NCI-H82 treated with DMSO at 0.1 percent for 48 hours (cell line): Measurements from ENCODE around the gene SEL1L.
"Not testable (repeated sequence)": the region's sequence is repeated elsewhere in the genome, so short reads cannot be mapped to it uniquely, and the experiment has no call there.

Experiments used
- DNase-seq: peaks from one replicate; lab custom pipeline; 2025; ENCODE audit not compliant: unreplicated experiment; lab: John Stamatoyannopoulos, UW

The SEL1L gene

DNA sequence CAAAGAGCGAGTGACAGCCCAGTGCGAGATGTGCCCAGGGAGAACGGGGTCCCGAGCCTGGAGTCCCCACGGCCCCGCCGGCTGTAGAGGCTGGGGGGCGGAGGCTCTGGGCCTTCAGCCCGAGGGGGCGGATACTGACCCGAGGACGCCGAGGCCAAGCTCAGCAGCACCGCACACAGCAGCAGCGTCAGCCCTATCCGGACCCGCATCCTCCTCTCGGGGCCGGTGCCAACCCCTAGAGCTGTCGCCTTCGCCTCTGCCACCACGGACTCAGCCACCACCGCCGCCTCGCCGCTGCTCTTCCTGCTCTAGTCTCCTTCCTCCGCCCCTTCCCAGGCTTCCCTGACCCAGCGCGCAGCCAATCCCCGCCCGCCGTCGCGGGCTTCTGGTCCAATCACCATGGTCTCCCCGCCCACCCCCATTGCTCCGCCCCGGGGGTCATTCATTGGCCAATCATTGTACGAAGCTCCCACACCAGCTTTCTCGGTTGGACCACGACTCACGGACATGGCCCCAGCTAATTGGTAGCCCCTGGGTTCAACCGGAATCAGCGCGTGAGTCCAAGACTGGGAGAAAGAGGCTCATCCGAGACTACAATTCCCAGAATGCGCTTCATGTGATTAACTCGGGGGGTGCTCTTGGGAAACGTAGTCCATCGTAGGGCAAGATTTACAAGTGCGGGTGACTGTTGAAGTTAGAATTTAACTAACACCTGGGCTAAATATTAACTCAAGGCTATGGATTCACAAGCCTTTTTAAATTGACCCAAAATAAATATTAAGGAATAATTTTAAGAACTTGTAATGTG is at the start of gene SEL1L:
SEL1L (minus strand) TSS at position 318 of the 808 bp plus-strand sequence; CDS start at position 209, 109 bp downstream.
- DNase-seq: peak; percentile 98

DNA sequence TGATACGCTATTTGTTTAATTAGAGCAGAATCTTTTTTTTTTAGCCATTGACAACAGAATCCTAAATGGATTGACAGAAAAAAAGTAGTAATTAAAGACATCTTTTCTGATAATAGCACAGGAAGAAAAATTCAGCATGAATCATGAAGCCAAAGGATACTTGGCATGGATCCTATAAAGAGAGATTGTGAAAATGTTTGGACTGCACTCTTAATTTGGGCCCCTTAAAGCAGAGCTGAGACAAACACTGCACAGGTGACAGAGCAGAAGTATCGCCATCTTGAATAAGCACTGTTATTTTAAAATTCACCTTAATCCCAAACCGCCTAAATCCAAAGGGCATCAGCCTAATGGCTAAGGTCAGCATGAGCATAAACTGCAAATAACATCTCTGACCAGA is 48.8 kb upstream of the SEL1L start:
- DNase-seq: no peak

- DNase-seq: no peak
Observed at GRCh38 chr14:81579115-81579514, 45.5 kb upstream of the SEL1L start.

GRCh38 chr14:81571437-81571836 is 37.8 kb upstream of the SEL1L start:
- no peak for DNase-seq

DNA sequence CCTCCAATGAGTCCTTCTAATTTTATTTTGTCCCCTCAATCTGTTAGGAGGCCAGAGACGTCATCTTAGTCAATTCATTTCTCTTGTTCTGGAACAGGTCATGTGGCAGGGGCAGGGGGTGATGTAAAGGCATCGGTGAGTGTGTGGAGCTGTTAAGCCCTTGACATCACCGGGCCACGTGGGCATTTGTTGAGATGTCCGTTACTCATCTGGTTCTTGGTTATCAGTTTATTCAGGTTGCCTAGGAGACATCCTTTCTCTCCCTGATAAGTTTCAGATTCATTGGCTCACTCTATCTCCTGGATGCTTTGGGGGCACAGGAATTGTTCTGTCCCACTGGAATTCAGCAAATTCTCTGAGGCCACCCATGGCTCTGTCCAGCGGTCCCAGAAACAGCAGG is 33.6 kb upstream of the SEL1L start:
- no peak for DNase-seq

DNA sequence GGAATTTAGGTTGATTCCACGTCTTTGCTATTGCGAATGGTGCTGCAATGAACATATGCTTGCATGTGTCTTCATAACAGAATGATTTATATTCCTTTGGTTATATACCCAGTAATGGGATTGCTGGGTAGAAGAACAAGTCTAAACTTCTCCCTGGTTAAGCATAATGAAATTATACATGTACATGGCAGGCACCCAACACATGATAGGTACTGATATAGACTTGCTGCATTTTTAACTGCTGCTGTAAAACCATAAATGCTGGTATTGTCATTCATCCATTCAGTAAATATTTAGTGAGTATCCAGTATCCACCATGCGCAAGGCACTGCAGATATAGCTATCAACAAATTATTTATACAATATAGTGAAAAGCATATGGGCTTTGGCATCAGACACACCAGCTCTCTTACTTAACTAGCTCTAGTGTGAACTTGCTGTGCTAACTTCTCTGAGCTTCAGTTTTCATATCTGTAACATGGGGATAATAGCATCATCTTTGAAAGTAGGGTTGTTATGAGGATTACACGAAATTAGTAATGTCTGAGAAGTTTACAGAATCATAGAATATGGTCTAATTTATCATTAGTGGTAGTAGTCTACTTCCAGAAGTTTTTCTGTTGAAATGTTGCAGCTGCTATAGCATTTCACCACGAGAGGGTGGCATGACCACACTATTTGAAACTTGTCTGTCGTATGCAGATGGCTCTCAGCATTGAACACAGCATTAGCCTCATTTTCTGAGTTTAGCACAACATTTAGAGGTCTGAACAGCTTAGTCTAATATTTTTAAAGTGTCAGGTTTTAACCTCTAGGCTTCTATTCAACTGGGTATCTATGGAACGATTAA is 32.0 kb upstream of the SEL1L start:
- no peak for DNase-seq

DNA sequence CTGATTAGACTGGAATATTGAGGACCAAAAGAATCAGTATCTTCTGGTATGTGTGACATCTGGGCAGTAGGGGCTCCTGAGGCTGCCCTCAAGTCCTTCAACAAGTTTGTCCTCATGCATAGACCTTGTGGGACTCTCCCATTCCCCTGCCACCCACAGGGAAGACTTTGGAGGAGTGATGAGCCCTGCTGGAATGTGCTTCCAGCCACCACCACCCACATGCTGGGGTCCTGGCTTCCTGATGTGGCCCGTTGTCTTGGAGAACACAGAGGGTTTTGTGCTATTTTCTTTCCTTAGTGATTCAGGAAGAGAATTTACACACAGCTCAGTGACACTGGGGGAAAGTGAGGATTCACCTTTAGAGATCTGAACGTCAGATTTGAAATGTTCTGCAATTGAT is 29.2 kb upstream of the SEL1L start:
- DNase-seq: no peak

DNA sequence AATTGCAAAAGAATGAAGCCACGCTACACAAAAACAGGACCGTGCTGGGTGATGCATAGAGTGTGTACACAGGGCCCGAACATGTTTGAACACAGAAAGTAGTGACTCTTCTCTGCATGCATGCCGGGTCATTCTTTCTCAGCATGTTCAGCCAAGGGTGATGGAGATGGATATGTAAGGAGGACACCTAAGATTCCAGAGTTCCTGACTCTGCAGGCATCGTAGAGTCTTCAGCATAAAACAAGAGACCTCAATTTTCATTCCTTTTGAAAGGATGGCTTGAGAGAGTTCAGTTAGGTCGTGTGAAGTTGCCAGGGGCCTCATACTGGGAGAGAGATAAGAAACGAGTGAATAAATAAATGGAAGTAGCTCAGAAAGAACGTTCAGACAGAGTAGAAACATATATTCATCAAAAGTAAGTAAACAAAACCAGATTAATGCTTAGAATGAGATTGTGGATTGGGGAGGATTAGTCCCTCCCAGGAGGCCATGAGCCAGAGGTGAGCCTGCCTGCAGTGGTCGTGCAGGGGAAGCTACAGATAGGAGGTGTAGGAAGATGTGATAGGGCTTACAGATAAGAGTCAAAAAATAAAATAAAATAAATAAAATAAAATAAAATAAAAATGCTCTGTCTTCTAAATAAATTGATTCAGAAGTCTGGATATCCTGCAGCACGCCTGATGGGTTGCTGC is 27.6 kb upstream of the SEL1L start:
- no peak for DNase-seq

GRCh38 chr14:81559385-81559784 is 25.7 kb upstream of the SEL1L start:
- DNase-seq: no peak

DNA sequence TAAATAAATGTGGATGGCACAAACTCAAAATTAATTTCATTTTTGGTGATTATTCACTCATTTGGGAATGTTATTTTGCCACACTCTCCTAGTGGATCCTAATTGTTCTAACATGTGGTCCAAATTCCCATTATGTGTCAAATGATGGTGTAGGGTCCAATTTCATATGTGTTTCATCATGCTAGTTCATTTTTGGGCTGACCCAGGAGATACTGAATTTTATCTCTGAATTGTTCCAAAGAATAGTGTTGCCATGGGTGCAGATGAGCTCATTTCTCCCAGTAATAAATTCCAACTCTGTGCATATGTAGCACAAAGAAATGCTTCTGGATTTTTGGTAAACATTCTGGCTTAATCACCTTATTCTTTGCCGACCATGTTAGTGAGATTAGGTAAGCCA is 23.5 kb upstream of the SEL1L start:
- no peak for DNase-seq

- DNase-seq: no peak
Observed at GRCh38 chr14:81555684-81556083, 22.0 kb upstream of the SEL1L start.

GRCh38 chr14:81555051-81555450 is 21.4 kb upstream of the SEL1L start:
- DNase-seq: no peak

GRCh38 chr14:81551471-81551870 is 17.8 kb upstream of the SEL1L start:
- DNase-seq: no peak

DNA sequence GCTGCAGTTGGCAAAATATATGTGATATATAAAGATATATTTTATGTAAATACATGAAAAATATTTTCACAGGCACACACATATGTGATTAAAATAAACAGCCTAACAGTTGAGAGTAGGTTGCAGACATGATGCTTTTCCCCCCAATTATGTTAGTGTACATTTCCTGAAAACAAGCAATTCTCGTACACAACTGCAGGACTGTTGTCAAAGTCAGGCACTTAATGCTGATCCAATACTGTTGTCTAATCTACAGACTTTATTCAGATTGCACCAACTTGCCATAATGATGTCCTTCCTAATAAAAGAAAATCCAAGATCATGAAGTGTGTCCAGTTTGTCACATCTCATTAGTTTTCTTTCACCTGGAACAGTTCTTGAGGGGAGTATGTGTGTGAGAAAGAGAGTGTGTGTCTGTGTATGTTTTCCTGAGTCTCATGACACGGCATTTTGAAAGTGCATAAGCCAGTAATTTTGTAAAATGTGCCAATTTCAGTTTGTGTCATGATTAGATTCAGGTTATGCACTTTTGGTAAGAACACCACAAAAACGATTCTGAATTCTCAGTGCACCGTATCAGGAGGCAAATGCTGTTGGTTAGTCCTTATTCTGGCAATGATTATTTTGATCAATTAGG is 16.5 kb upstream of the SEL1L start:
- DNase-seq: no peak

- not testable (repeated sequence) for DNase-seq
Observed at GRCh38 chr14:81541206-81541605, 7.6 kb upstream of the SEL1L start.

DNA sequence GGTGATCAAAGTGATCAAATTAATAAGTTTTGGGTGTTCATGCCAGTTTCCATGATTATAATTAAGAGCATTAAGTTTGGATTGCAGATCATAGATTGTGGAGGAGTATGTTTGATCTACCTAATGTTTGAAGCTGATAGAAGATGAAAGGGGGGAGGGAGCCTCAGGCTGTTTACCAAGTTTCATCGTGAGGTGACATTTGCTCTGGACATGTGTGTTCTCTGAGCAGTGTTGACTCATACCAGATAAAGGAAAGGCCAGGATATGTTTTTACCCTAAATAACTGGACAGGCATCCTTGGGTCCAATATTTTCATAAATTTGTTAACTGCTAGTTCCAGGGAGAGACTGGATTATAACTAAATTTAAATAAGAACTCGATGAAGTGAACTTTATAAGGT is 3.5 kb upstream of the SEL1L start:
- no peak for DNase-seq

DNA sequence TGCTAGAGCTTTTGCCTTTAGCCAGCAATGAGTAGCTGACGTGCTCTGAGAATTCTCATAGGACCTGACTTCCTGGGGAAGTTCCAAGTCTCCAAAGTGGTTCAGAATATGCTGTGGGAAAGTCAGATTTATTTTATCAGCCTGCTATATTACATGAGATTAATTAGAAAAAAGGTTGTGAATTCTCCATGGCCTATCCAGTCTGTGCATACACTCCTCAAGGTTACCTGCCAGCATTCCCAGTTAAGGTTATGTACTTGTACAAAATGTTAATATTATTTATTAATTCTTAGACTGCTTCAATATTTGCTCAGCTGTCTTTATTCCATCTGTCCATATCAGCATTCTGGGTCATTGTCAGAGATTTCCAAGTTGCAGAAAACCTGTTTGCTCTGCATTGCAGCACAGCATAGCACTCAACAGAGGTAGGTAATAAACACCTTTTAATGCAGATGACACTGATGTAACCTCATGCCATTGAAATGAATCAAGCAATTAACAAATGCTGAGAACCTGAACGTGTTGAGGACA is 2.7 kb upstream of the SEL1L start:
- DNase-seq: no peak

DNA sequence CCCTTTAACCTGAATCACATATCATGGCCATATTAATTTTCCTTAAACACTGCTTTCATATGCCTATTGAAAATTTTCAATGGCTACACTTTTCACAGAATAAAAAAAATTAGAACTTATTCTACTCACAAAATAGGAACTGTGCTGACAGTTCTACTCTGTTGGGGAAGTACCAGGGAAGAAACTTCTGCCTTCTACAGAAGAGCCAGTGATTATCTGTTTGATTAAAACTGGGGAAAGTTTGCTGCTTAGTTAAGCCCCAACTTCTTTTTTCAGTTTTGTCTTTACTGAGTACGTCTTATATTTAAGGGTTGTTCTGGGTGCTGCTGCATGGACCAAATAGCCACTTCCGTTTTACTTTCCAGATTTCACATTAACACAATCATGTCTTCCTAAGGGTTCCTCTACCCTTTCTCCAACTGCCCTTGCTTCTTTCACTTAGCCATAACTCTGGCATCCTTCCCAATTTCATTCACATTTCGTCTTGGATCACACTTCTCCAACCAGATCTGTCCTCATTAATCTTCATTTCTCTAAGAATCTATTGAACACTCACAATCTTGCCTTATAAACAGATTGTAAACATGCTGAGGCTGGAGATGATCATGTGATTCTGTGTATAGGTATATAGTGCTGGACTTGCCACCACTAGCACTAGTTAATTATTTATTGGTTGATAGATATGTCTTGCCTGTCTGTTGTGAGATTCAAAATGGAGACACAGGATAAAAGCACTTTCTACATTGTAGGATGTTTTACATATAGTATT is 1.9 kb upstream of the SEL1L start:
- no peak for DNase-seq

DNA sequence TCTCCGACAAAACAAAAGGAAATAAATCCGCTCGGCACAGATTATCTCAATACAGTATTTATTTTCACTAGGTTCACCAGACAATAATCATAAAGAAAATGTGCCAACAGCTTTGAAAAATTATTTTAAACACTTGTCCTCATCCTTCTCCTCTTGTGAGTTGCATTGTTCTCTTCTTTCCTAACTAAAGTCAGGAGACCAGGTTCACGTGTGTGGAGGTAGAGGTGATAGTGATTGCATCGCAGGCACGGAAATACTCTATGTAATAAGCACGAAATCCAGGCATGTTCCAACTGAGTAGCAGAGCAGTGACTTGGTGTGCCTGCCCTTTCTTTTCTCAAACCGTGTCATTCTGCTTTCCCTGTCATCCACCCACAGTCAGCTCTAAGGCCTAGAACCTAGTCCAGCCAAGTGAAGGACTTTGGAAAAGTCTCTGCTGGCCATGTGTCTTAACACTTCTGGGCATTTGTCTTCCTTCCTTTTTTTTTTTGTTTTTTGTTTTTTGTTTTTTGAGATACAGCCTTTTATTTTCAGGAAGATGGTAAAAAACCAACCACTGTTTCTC is 939 bp upstream of the SEL1L start:
- DNase-seq: no peak

DNA sequence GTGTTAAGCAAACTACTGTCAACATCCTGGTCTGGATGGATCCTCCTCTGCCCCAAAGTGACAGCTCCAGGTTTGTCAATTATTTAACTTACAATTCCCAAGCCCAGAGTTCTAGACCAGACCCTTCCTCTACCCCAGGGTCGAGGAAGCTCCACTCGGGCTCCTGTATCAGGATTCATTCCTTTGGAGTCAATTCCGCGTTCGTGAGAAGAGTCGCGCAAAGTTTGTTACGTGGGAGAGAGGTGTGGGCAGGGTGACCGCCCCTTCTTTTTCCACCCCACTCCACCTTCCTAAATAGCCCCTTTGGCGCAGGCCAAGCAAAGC is 479 bp downstream of the SEL1L start:
- no peak for DNase-seq
